ENCODE measurements around the gene ARF6.

ARF6 gene

GRCh38 chr14:49907186-49907585 is 14.3 kb downstream of the ARF6 start:
- no peak for DNase-seq
- TF ChIP-seq GATA1 (IDR thresholded peaks at IDR 0.05; ENCODE audit: low read depth, low read length): no peak
- TF ChIP-seq POLR2A (IDR thresholded peaks at IDR 0.05; ENCODE audit: low read length): no peak

GRCh38 chr14:49908433-49908782 is 15.5 kb downstream of the ARF6 start:
- DNase-seq: no peak
- TF ChIP-seq POLR2A (IDR thresholded peaks at IDR 0.05; ENCODE audit: low read length): no peak
- TF ChIP-seq GATA1 (IDR thresholded peaks at IDR 0.05; ENCODE audit: low read depth, low read length): no peak

GRCh38 chr14:49909016-49909415 is 16.1 kb downstream of the ARF6 start:
- no peak for DNase-seq

GRCh38 chr14:49915085-49915484 is 22.2 kb downstream of the ARF6 start:
- no peak for TF ChIP-seq POLR2A (IDR thresholded peaks at IDR 0.05; ENCODE audit: low read length)
- peak in 1 of 2 experiments; percentile 29 for DNase-seq

More at GRCh38 chr14:49909016-49909415, 16.1 kb downstream of the ARF6 start:
- no peak for TF ChIP-seq POLR2A (IDR thresholded peaks at IDR 0.05; ENCODE audit: low read length)
- TF ChIP-seq GATA1 (IDR thresholded peaks at IDR 0.05; ENCODE audit: low read depth, low read length): no peak

GRCh38 chr14:49918706-49919105 is 25.8 kb downstream of the ARF6 start:
- no peak for DNase-seq

GRCh38 chr14:49919825-49920659 is 27.2 kb downstream of the ARF6 start:
- TF ChIP-seq GATA1 (IDR thresholded peaks at IDR 0.05; ENCODE audit: low read depth, low read length) (no peak), POLR2A (IDR thresholded peaks at IDR 0.05; ENCODE audit: low read length) (no peak)
- DNase-seq: no peak

More at GRCh38 chr14:49918706-49919105, 25.8 kb downstream of the ARF6 start:
- TF ChIP-seq POLR2A (IDR thresholded peaks at IDR 0.05; ENCODE audit: low read length) (no peak), GATA1 (IDR thresholded peaks at IDR 0.05; ENCODE audit: low read depth, low read length) (no peak)

GRCh38 chr14:49920935-49921334 is 28.1 kb downstream of the ARF6 start:
- no peak for DNase-seq
- TF ChIP-seq GATA1 (IDR thresholded peaks at IDR 0.05; ENCODE audit: low read depth, low read length) (no peak), POLR2A (IDR thresholded peaks at IDR 0.05; ENCODE audit: low read length) (no peak)

- DNase-seq: no peak
- TF ChIP-seq POLR2A (IDR thresholded peaks at IDR 0.05; ENCODE audit: low read length) (no peak), GATA1 (IDR thresholded peaks at IDR 0.05; ENCODE audit: low read depth, low read length) (no peak)
Observed at GRCh38 chr14:49921401-49921800, 28.5 kb downstream of the ARF6 start.

- TF ChIP-seq POLR2A (IDR thresholded peaks at IDR 0.05; ENCODE audit: low read length) (no peak), GATA1 (IDR thresholded peaks at IDR 0.05; ENCODE audit: low read depth, low read length) (no peak)
- DNase-seq: no peak
Observed at GRCh38 chr14:49923442-49923841, 30.6 kb downstream of the ARF6 start.

- no peak for DNase-seq
- TF ChIP-seq POLR2A (IDR thresholded peaks at IDR 0.05; ENCODE audit: low read length) (no peak), GATA1 (IDR thresholded peaks at IDR 0.05; ENCODE audit: low read depth, low read length) (no peak)
Observed at GRCh38 chr14:49923881-49924280, 31.0 kb downstream of the ARF6 start.

GRCh38 chr14:49924852-49925251 is 32.0 kb downstream of the ARF6 start:
- TF ChIP-seq POLR2A (IDR thresholded peaks at IDR 0.05; ENCODE audit: low read length) (no peak), GATA1 (IDR thresholded peaks at IDR 0.05; ENCODE audit: low read depth, low read length) (no peak)
- DNase-seq: no peak

GRCh38 chr14:49926803-49927202 is 33.9 kb downstream of the ARF6 start:
- TF ChIP-seq POLR2A (IDR thresholded peaks at IDR 0.05; ENCODE audit: low read length): no peak
- TF ChIP-seq GATA1 (IDR thresholded peaks at IDR 0.05; ENCODE audit: low read depth, low read length): no peak
- no peak for DNase-seq

- TF ChIP-seq POLR2A (IDR thresholded peaks at IDR 0.05; ENCODE audit: low read length) (no peak), GATA1 (IDR thresholded peaks at IDR 0.05; ENCODE audit: low read depth, low read length) (no peak)
- no peak for DNase-seq
Observed at GRCh38 chr14:49928015-49928414, 35.1 kb downstream of the ARF6 start.

- no peak for DNase-seq
- TF ChIP-seq POLR2A (IDR thresholded peaks at IDR 0.05; ENCODE audit: low read length) (no peak), GATA1 (IDR thresholded peaks at IDR 0.05; ENCODE audit: low read depth, low read length) (no peak)
Observed at GRCh38 chr14:49930720-49931119, 37.8 kb downstream of the ARF6 start.

GRCh38 chr14:49931523-49931922 is 38.6 kb downstream of the ARF6 start:
- DNase-seq: no peak
- TF ChIP-seq POLR2A (IDR thresholded peaks at IDR 0.05; ENCODE audit: low read length) (no peak), GATA1 (IDR thresholded peaks at IDR 0.05; ENCODE audit: low read depth, low read length) (no peak)

All from erythroblast (primary cell).